HepG2 (cell line): ENCODE data around the gene THRAP3. TPM values are rescaled to one million over a fixed set of nuclear protein-coding genes. Genes with fewer than 3 reads are reported as not detected.

ENCODE experiments used
- ASH2L ChIP-seq: fragments of 300-600, 200-600 bp; sonication (generic); IDR thresholded peaks from 2 replicates; pipeline ENCODE4 v1.7.0; 2017; ENCODE audit warnings: low read depth, mild to moderate bottlenecking, moderate library complexity, mixed read lengths, low read length; ENCODE audit not compliant: insufficient read length
- ATF5 ChIP-seq: sonication (generic); formaldehyde crosslinking; IDR thresholded peaks from 2 replicates; pipeline ENCODE4 v1.4.0; 2020; ENCODE audit warnings: mild to moderate bottlenecking, low read depth, missing genetic modification reagents
- BATF2 ChIP-seq: sonication (generic); formaldehyde crosslinking; IDR thresholded peaks from 2 replicates; pipeline ENCODE4 v1.8.0; 2022; ENCODE audit warnings: mild to moderate bottlenecking, missing genetic modification reagents, moderate library complexity
- E2F1 ChIP-seq: sonication (generic); formaldehyde crosslinking; IDR thresholded peaks from 2 replicates; pipeline ENCODE4 v1.5.0; 2020; ENCODE audit warnings: missing genetic modification reagents
- FLYWCH1 ChIP-seq: sonication (generic); formaldehyde crosslinking; IDR thresholded peaks from 2 replicates; pipeline ENCODE4 v1.8.1; 2023; ENCODE audit warnings: mild to moderate bottlenecking, missing genetic modification reagents
- HCFC1 ChIP-seq: fragments of 150-350 bp; IDR thresholded peaks from 2 replicates; pipeline ENCODE4 v1.6.1; 2014; ENCODE audit warnings: low read depth, low read length
- HIVEP1 ChIP-seq: sonication (generic); formaldehyde crosslinking; IDR thresholded peaks from 2 replicates; pipeline ENCODE4 v1.4.0; 2020; ENCODE audit warnings: mild to moderate bottlenecking, missing genetic modification reagents
- KDM4B ChIP-seq: sonication (generic); formaldehyde crosslinking; IDR thresholded peaks from 2 replicates; pipeline ENCODE4 v1.4.0; 2020; ENCODE audit warnings: missing genetic modification reagents
- MAZ ChIP-seq, 2 experiments: sonication (generic) in 1 of 2; formaldehyde crosslinking in 1 of 2; IDR thresholded peaks; 2 replicates each; pipeline versions ENCODE4 v1.5.0 to v1.6.1; 2012 to 2020; ENCODE audit warnings: low read depth in 2 of 2, mild to moderate bottlenecking in 2 of 2, borderline replicate concordance in 1 of 2, improper control_type of control experiment in 1 of 2, low read length in 1 of 2, missing genetic modification reagents in 1 of 2, moderate library complexity in 1 of 2
- MBNL3 ChIP-seq: fragments of 250-450 bp; sonication (Bioruptor Pico); conservative IDR thresholded peaks from 2 replicates; pipeline ENCODE4 v1.8.0; 2022; ENCODE audit warnings: mild to moderate bottlenecking, inconsistent platforms
- MTA3 ChIP-seq: sonication (generic); formaldehyde crosslinking; IDR thresholded peaks from 2 replicates; pipeline ENCODE4 v1.4.0; 2020; ENCODE audit warnings: missing genetic modification reagents
- NR2F2 ChIP-seq: IDR thresholded peaks from 2 replicates; pipeline ENCODE4 v1.6.1; 2012; ENCODE audit warnings: low read depth, inconsistent platforms, borderline replicate concordance
- PAX8 ChIP-seq: sonication (generic); formaldehyde crosslinking; IDR thresholded peaks from 2 replicates; pipeline ENCODE4 v1.8.0; 2022; ENCODE audit warnings: mild to moderate bottlenecking, missing genetic modification reagents, borderline replicate concordance
- PBX3 ChIP-seq: sonication (generic); formaldehyde crosslinking; IDR thresholded peaks from 2 replicates; pipeline ENCODE4 v1.8.1; 2023; ENCODE audit warnings: missing genetic modification reagents, inconsistent platforms, borderline replicate concordance
- RARG ChIP-seq: sonication (generic); formaldehyde crosslinking; IDR thresholded peaks from 2 replicates; pipeline ENCODE4 v1.4.0; 2020; ENCODE audit warnings: low read depth, mild to moderate bottlenecking, missing genetic modification reagents
- SKI ChIP-seq: fragments of 450-650 bp; IDR thresholded peaks from one replicate; pipeline ENCODE4 v1.6.1; 2018; ENCODE audit warnings: mild to moderate bottlenecking; ENCODE audit not compliant: partially characterized antibody
- TEAD2 ChIP-seq: sonication (generic); formaldehyde crosslinking; IDR thresholded peaks from 2 replicates; pipeline ENCODE4 v1.9.0; 2021; ENCODE audit warnings: missing genetic modification reagents
- ZBTB2 ChIP-seq: sonication (generic); formaldehyde crosslinking; IDR thresholded peaks from 2 replicates; pipeline ENCODE4 v1.8.0; 2022; ENCODE audit warnings: low read depth, missing genetic modification reagents
- ZFP62 ChIP-seq: sonication (generic); formaldehyde crosslinking; IDR thresholded peaks from 2 replicates; pipeline ENCODE4 v1.4.0; 2020; ENCODE audit warnings: missing genetic modification reagents
- ZGPAT ChIP-seq: IDR thresholded peaks from 2 replicates; pipeline ENCODE4 v1.6.1; 2016; ENCODE audit warnings: mild to moderate bottlenecking
- ZNF101 ChIP-seq: sonication (generic); formaldehyde crosslinking; IDR thresholded peaks from 2 replicates; pipeline ENCODE4 v1.4.0; 2020; ENCODE audit warnings: mild to moderate bottlenecking, low read depth, missing genetic modification reagents, borderline replicate concordance
- ZNF589 ChIP-seq: sonication (generic); formaldehyde crosslinking; conservative IDR thresholded peaks from 2 replicates; pipeline ENCODE4 v1.8.0; 2022; ENCODE audit warnings: mild to moderate bottlenecking, moderate library complexity, missing genetic modification reagents
- ZNF773 ChIP-seq: sonication (generic); formaldehyde crosslinking; IDR thresholded peaks from 2 replicates; pipeline ENCODE4 v1.4.0; 2020; ENCODE audit warnings: missing genetic modification reagents, borderline replicate concordance
- polyA plus RNA-seq, 8 experiments: library from polyadenylated mRNA; depleted of rRNA in 3 of 8; stranded (reverse) in 7 of 8; unstranded in 1 of 8; fragments of >200 nt; fragmentation: Illumina TruSeq in 4 of 8; extraction: Trizol in 4 of 8; gene quantifications; 2 replicates each; pipeline versions ENCODE4 v1.2.1 to v1.2.3, GENCODE V29; 2011 to 2016; ENCODE audit warnings: low read depth in 4 of 8, missing spikeins in 1 of 8, mixed read lengths in 1 of 8; ENCODE audit not compliant: insufficient read depth in 1 of 8
- total RNA-seq, 5 experiments: library from RNA; depleted of rRNA; stranded (reverse); fragments of >200 nt; fragmentation: Illumina TruSeq; extraction: Trizol; gene quantifications; 2 replicates each; pipeline ENCODE4 v1.2.3, GENCODE V29; 2016; ENCODE audit warnings: low read depth in 1 of 5

The THRAP3 gene
- total and polyA plus RNA-seq, 2 of the 13 experiments (the other 11 are each of a cell fraction or from before 2014, with no cell fraction given): 45.0 to 92.6 TPM

- TF ChIP-seq HIVEP1 (CRISPR knock-in tag) (peak; percentile 94), ATF5 (CRISPR knock-in tag) (no peak), FLYWCH1 (no peak), ZNF773 (CRISPR knock-in tag) (0 out of 2 replicates have a peak, but pooled peaks have one; percentile 1), TEAD2 (no peak), MBNL3 (CRISPR knock-in tag) (no peak), ASH2L (no peak), BATF2 (CRISPR knock-in tag) (no peak), PBX3 (CRISPR knock-in tag) (no peak), E2F1 (CRISPR knock-in tag) (peak; percentile 78), MAZ (IDR thresholded peaks at IDR 0.05; ENCODE audit: borderline replicate concordance, low read depth, low read length) (peak; percentile 94), MAZ (CRISPR knock-in tag; IDR thresholded peaks at IDR 0.05; ENCODE audit: low read depth) (peak; percentile 97), PAX8 (CRISPR knock-in tag) (no peak), RARG (CRISPR knock-in tag) (no peak), ZBTB2 (CRISPR knock-in tag) (no peak), MTA3 (CRISPR knock-in tag) (no peak), HCFC1 (peak; percentile 98), NR2F2 (no peak; the same call in 1 of the 2 replicates), ZNF101 (CRISPR knock-in tag) (no peak), ZGPAT (CRISPR knock-in tag) (peak; percentile 79; the same call in 1 of the 2 replicates), SKI (peak; percentile 36), ZNF589 (CRISPR knock-in tag) (no peak), KDM4B (CRISPR knock-in tag) (0 out of 2 replicates have a peak, but pooled peaks have one; percentile 59), ZFP62 (peak; percentile 43; the same call in 1 of the 2 replicates)
Measured at GRCh38 chr1:36223996-36224536, at the start of gene THRAP3 (continued).
